ENCODE results near the gene SNAI3. TPM values are rescaled to one million over a fixed set of nuclear protein-coding genes. Genes with fewer than 3 reads are reported as not detected.

SNAI3 gene
- polyA plus RNA-seq, 1 donor from 2014 or later, result not detected

DNA sequence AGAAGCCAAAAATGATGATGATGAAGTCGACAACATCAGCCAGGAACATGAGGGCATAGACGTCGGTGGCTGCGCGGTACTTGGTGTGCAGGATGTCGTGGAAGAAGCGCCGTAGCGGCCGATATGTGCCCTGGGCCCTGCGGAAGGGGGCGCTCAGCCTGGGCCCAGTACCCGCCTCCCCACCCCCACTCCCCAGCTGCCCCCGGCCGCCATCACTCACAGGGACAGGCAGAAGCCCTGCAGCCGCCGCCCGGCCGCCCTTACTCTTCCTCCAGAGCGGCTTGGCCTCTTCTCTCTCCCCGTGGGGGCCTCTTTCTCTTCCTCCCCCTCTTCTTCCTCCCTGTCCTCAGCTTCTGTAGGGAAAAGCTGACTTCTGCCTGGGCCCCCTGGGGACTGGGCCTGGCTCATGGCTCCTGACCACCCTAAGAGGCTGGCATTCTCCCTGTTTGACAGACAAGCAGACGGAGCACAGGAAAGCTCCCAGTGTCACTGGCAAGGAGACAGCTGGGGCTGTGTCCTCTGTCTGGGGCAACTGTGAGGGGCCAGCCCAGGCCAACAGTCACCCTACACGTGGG, 34.2 kb upstream of the SNAI3 start:
- Histone ChIP-seq H3K9ac (ENCODE audit: low read length) (no peak overlapping the region), H3K27me3 (ENCODE audit: insufficient read depth, low read depth, low read length) (no peaks in the 10 kb centered on the region), H3K9me2 (ENCODE audit: insufficient read depth, low read length) (no peaks in the 10 kb centered on the region), H3K4me3 (ENCODE audit: low read length) (no peak overlapping the region), H2AFZ (ENCODE audit: low read depth, low read length) (no peak overlapping the region), H3K36me3 (ENCODE audit: insufficient read depth, low read length) (no peaks in the 10 kb centered on the region), H3K4me2 (ENCODE audit: low read length) (no peak overlapping the region), H4K20me1 (ENCODE audit: insufficient read depth) (no peaks in the 10 kb centered on the region), H3F3A (ENCODE audit: insufficient read depth, low read length, poor library complexity, severe bottlenecking) (no peaks in the 10 kb centered on the region), H3K9me3 (ENCODE audit: low read length) (no peaks in the 10 kb centered on the region), H3K27ac (ENCODE audit: low read length) (no peak overlapping the region), H3K79me2 (replicated peaks; ENCODE audit: insufficient read depth, low read length) (no peaks in the 10 kb centered on the region)
- no peak for TF ChIP-seq SMC3 (conservative IDR thresholded peaks at IDR 0.05; ENCODE audit: poor library complexity)
- TF ChIP-seq MXI1 (conservative IDR thresholded peaks at IDR 0.05; ENCODE audit: poor library complexity, severe bottlenecking), result no peak
- no peak for TF ChIP-seq CTCF (IDR thresholded peaks at IDR 0.05; ENCODE audit: poor library complexity, severe bottlenecking)
- TF ChIP-seq, protein P1, sequence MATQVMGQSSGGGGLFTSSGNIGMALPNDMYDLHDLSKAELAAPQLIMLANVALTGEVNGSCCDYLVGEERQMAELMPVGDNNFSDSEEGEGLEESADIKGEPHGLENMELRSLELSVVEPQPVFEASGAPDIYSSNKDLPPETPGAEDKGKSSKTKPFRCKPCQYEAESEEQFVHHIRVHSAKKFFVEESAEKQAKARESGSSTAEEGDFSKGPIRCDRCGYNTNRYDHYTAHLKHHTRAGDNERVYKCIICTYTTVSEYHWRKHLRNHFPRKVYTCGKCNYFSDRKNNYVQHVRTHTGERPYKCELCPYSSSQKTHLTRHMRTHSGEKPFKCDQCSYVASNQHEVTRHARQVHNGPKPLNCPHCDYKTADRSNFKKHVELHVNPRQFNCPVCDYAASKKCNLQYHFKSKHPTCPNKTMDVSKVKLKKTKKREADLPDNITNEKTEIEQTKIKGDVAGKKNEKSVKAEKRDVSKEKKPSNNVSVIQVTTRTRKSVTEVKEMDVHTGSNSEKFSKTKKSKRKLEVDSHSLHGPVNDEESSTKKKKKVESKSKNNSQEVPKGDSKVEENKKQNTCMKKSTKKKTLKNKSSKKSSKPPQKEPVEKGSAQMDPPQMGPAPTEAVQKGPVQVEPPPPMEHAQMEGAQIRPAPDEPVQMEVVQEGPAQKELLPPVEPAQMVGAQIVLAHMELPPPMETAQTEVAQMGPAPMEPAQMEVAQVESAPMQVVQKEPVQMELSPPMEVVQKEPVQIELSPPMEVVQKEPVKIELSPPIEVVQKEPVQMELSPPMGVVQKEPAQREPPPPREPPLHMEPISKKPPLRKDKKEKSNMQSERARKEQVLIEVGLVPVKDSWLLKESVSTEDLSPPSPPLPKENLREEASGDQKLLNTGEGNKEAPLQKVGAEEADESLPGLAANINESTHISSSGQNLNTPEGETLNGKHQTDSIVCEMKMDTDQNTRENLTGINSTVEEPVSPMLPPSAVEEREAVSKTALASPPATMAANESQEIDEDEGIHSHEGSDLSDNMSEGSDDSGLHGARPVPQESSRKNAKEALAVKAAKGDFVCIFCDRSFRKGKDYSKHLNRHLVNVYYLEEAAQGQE (IDR thresholded peaks at IDR 0.05; ENCODE audit: borderline replicate concordance), result no peak
- TF ChIP-seq EZH2 (IDR thresholded peaks at IDR 0.05; ENCODE audit: borderline replicate concordance, insufficient read depth, low read length, poor library complexity, severe bottlenecking), result no peak
- TF ChIP-seq POLR2AphosphoS5 (IDR thresholded peaks at IDR 0.05), result no peak
- no peak for TF ChIP-seq RAD21 (conservative IDR thresholded peaks at IDR 0.05)
- no peak for TF ChIP-seq TAF1 (IDR thresholded peaks at IDR 0.05; ENCODE audit: low read depth)
- TF ChIP-seq EP300 (conservative IDR thresholded peaks at IDR 0.05; ENCODE audit: poor library complexity, severe bottlenecking), result no peak

GRCh38 chr16:88719933-88720296, 33.6 kb upstream of the SNAI3 start:
- H3K4me3 ChIP-seq (ENCODE audit: low read length), result no peak overlapping the region

More at GRCh38 chr16:88719933-88720296, 33.6 kb upstream of the SNAI3 start:
- Histone ChIP-seq H3K9me2 (ENCODE audit: insufficient read depth, low read length) (no peaks in the 10 kb centered on the region), H3K27ac (ENCODE audit: low read length) (no peak overlapping the region), H3K9me3 (ENCODE audit: low read length) (no peaks in the 10 kb centered on the region), H3K27me3 (ENCODE audit: insufficient read depth, low read depth, low read length) (no peaks in the 10 kb centered on the region), H3F3A (ENCODE audit: insufficient read depth, low read length, poor library complexity, severe bottlenecking) (no peaks in the 10 kb centered on the region), H4K20me1 (ENCODE audit: insufficient read depth) (no peaks in the 10 kb centered on the region), H3K36me3 (ENCODE audit: insufficient read depth, low read length) (no peaks in the 10 kb centered on the region), H2AFZ (ENCODE audit: low read depth, low read length) (no peak overlapping the region), H3K79me2 (replicated peaks; ENCODE audit: insufficient read depth, low read length) (no peaks in the 10 kb centered on the region), H3K9ac (ENCODE audit: low read length) (no peak overlapping the region), H3K4me2 (ENCODE audit: low read length) (no peak overlapping the region)
- TF ChIP-seq POLR2AphosphoS5 (IDR thresholded peaks at IDR 0.05), result no peak
- TF ChIP-seq TAF1 (IDR thresholded peaks at IDR 0.05; ENCODE audit: low read depth), result no peak
